Measurements from ENCODE around the gene RPUSD2.

Gene RPUSD2

GRCh38 chr15:40550341-40551037, 18.6 kb upstream of the RPUSD2 start:
- DNase-seq (ENCODE audit: extremely low read depth, low read depth): no peak
- no peak for TF ChIP-seq CTCF (IDR thresholded peaks at IDR 0.05; ENCODE audit: low read depth, low read length)

GRCh38 chr15:40554161-40554525, 15.0 kb upstream of the RPUSD2 start:
- no peak for DNase-seq (ENCODE audit: extremely low read depth, low read depth)
- TF ChIP-seq CTCF (IDR thresholded peaks at IDR 0.05; ENCODE audit: low read depth, low read length): no peak

GRCh38 chr15:40555876-40556275, 13.2 kb upstream of the RPUSD2 start:
- no peak for TF ChIP-seq CTCF (IDR thresholded peaks at IDR 0.05; ENCODE audit: low read depth, low read length)
- DNase-seq (ENCODE audit: extremely low read depth, low read depth): no peak

GRCh38 chr15:40558952-40559742, 10.0 kb upstream of the RPUSD2 start:
- no peak for TF ChIP-seq CTCF (IDR thresholded peaks at IDR 0.05; ENCODE audit: low read depth, low read length)
- no peak for DNase-seq (ENCODE audit: extremely low read depth, low read depth)

- TF ChIP-seq CTCF (IDR thresholded peaks at IDR 0.05; ENCODE audit: low read depth, low read length): no peak
- no peak for DNase-seq (ENCODE audit: extremely low read depth, low read depth)
These were observed 6.4 kb upstream of the RPUSD2 start for GRCh38 chr15:40562691-40563090.

GRCh38 chr15:40563426-40563825, 5.7 kb upstream of the RPUSD2 start:
- TF ChIP-seq CTCF (IDR thresholded peaks at IDR 0.05; ENCODE audit: low read depth, low read length): no peak
- no peak for DNase-seq (ENCODE audit: extremely low read depth, low read depth)

GRCh38 chr15:40564591-40565332, 4.3 kb upstream of the RPUSD2 start, which contains the start of gene CCDC32:
TSS of gene CCDC32 (minus strand) at chr15:40565042. CDS start at chr15:40563015, 2,027 bp downstream.
- DNase-seq (ENCODE audit: extremely low read depth, low read depth): peak; percentile 93
- no peak for TF ChIP-seq CTCF (IDR thresholded peaks at IDR 0.05; ENCODE audit: low read depth, low read length)
